ENCODE data around the gene TAF1.
"Not testable (repeated sequence)": the region's sequence is repeated elsewhere in the genome, so short reads cannot be mapped to it uniquely, and the experiment has no call there.

The TAF1 gene

DNA sequence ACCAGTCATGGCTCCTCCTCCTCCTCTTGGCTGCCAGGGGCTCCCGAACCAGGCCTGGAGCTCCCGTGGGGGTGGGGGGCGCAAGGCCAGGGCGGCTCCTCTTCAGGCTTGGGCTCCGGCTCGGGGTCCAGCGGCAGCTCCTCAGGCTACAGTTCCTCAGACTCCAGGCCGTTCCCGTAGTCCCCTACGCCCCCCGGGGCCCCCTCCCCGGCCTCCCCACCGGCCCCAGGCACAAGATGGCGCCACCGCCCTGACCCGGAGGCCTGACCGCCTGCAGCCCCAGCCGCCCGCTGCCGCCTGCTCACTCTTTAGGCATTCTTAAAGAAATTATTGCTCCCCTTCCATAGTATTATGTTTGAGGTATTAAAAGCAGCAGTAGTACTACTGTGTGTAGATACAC is 54.5 kb downstream of the TAF1 start:
- 93 to 95% methylated on average over 15 to 20 of the region's 20 CpGs for WGBS, 2 experiments
- H3K27me3 ChIP-seq (ENCODE audit: control insufficient read depth, insufficient read depth, low read length, poor library complexity, severe bottlenecking), result no peaks in the 10 kb centered on the region
- H3K4me3 ChIP-seq (ENCODE audit: insufficient read depth, low read depth, low read length), result no peak overlapping the region
- no peaks in the 10 kb centered on the region for H3K4me1 ChIP-seq (ENCODE audit: control insufficient read depth, insufficient read depth, low read length)
- H3K36me3 ChIP-seq (ENCODE audit: control insufficient read depth, insufficient read depth, low read length), result no peaks in the 10 kb centered on the region
- H3K9me3 ChIP-seq (ENCODE audit: control insufficient read depth, low read length), result no peaks in the 10 kb centered on the region
- no peak overlapping the region for H3K27ac ChIP-seq (ENCODE audit: insufficient read depth, low read depth, low read length, poor library complexity, severe bottlenecking)

DNA sequence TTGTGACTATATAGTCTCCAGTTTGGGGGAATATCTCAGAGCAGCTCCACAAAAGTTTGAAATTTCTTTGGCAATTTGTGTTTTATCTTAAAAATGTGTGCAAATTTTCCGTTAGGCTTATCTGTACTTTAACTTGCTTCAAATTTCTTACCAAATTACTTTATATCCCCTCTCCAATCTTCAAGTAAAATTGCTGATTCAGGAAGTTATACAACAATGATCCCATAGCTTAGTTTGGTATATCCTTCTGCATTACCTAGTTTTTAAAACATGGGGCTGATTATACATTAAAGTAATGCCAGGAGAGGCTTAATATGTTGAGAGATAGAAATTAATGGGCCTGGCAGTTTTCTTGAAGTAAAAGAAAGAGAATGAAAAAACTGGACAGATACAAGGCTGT is 66.6 kb downstream of the TAF1 start:
- WGBS, 2 experiments, result 86% methylated on average over 1 of the region's 1 CpG; no CpG with 5 or more reads in 1 of the 2 experiments
- H3K36me3 ChIP-seq (ENCODE audit: control insufficient read depth, insufficient read depth, low read length), result no peaks in the 10 kb centered on the region
- no peaks in the 10 kb centered on the region for H3K4me1 ChIP-seq (ENCODE audit: control insufficient read depth, insufficient read depth, low read length)
- H3K27ac ChIP-seq (ENCODE audit: insufficient read depth, low read depth, low read length, poor library complexity, severe bottlenecking), result no peak overlapping the region
- no peaks in the 10 kb centered on the region for H3K9me3 ChIP-seq (ENCODE audit: control insufficient read depth, low read length)
- no peak overlapping the region for H3K4me3 ChIP-seq (ENCODE audit: insufficient read depth, low read depth, low read length)
- no peaks in the 10 kb centered on the region for H3K27me3 ChIP-seq (ENCODE audit: control insufficient read depth, insufficient read depth, low read length, poor library complexity, severe bottlenecking)

GRCh38 chrX:71438750-71439149 is 72.6 kb downstream of the TAF1 start:
- Histone ChIP-seq H3K9me3 (ENCODE audit: control insufficient read depth, low read length) (no peaks in the 10 kb centered on the region), H3K4me3 (ENCODE audit: insufficient read depth, low read depth, low read length) (no peak overlapping the region), H3K36me3 (ENCODE audit: control insufficient read depth, insufficient read depth, low read length) (peaks cover 3% of the 10 kb centered on the region), H3K27me3 (ENCODE audit: control insufficient read depth, insufficient read depth, low read length, poor library complexity, severe bottlenecking) (no peaks in the 10 kb centered on the region), H3K4me1 (ENCODE audit: control insufficient read depth, insufficient read depth, low read length) (no peaks in the 10 kb centered on the region), H3K27ac (ENCODE audit: insufficient read depth, low read depth, low read length, poor library complexity, severe bottlenecking) (no peak overlapping the region)
- WGBS, 2 experiments, result 94 to 95% methylated on average over 6 of the region's 6 CpGs

GRCh38 chrX:71439420-71439819 is 73.3 kb downstream of the TAF1 start:
- Histone ChIP-seq H3K27ac (ENCODE audit: insufficient read depth, low read depth, low read length, poor library complexity, severe bottlenecking) (no peak overlapping the region), H3K4me1 (ENCODE audit: control insufficient read depth, insufficient read depth, low read length) (no peaks in the 10 kb centered on the region), H3K4me3 (ENCODE audit: insufficient read depth, low read depth, low read length) (no peak overlapping the region), H3K27me3 (ENCODE audit: control insufficient read depth, insufficient read depth, low read length, poor library complexity, severe bottlenecking) (no peaks in the 10 kb centered on the region), H3K36me3 (ENCODE audit: control insufficient read depth, insufficient read depth, low read length) (peaks cover 3% of the 10 kb centered on the region), H3K9me3 (ENCODE audit: control insufficient read depth, low read length) (no peaks in the 10 kb centered on the region)
- WGBS, 2 experiments, result 96 to 100% methylated on average over 3 of the region's 3 CpGs

DNA sequence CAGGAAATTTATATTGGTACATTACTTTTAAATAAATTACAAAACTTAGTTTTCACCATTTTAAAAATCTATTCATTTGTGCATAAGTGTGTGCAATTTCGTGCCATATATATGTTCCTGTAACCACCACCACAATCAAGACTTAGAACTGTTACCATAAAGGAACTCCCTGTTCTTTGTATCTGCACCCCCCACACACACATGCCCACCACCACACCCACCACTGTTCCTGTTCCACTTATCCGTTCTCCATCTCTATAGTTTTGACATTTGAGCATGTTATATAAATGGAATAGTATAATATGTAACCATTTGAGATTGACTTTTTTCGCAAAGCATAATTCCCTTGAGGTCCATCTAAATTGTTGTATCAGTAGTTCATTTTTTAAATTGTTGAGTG is 73.7 kb downstream of the TAF1 start:
- no peak overlapping the region for H3K4me3 ChIP-seq (ENCODE audit: insufficient read depth, low read depth, low read length)
- peaks cover 3% of the 10 kb centered on the region for H3K36me3 ChIP-seq (ENCODE audit: control insufficient read depth, insufficient read depth, low read length)
- no peaks in the 10 kb centered on the region for H3K27me3 ChIP-seq (ENCODE audit: control insufficient read depth, insufficient read depth, low read length, poor library complexity, severe bottlenecking)
- 96 to 100% methylated on average over 1 to 2 of the region's 3 CpGs for WGBS, 2 experiments
- H3K4me1 ChIP-seq (ENCODE audit: control insufficient read depth, insufficient read depth, low read length), result no peaks in the 10 kb centered on the region
- no peak overlapping the region for H3K27ac ChIP-seq (ENCODE audit: insufficient read depth, low read depth, low read length, poor library complexity, severe bottlenecking)
- no peaks in the 10 kb centered on the region for H3K9me3 ChIP-seq (ENCODE audit: control insufficient read depth, low read length)

DNA sequence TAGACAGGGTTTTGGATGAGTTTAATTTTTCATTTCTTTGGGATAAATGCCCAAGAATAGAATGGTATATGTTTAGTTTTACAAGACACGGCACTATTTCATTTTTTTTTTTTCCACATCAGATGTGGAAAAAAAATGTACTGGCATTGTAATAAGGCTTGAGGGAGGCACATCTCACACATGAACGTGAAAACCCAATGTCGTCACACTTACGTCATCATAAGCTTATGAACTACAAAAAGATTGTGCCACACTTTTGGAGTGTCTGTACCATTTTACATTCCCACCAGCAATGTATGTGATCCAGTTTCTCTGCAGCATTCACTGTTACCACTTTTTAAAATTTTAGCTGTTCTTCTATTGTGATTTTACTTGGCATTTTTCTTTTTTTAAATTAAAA is 74.2 kb downstream of the TAF1 start:
- no peaks in the 10 kb centered on the region for H3K4me1 ChIP-seq (ENCODE audit: control insufficient read depth, insufficient read depth, low read length)
- no peak overlapping the region for H3K27ac ChIP-seq (ENCODE audit: insufficient read depth, low read depth, low read length, poor library complexity, severe bottlenecking)
- no peaks in the 10 kb centered on the region for H3K9me3 ChIP-seq (ENCODE audit: control insufficient read depth, low read length)
- no peaks in the 10 kb centered on the region for H3K27me3 ChIP-seq (ENCODE audit: control insufficient read depth, insufficient read depth, low read length, poor library complexity, severe bottlenecking)
- H3K36me3 ChIP-seq (ENCODE audit: control insufficient read depth, insufficient read depth, low read length), result peaks cover 3% of the 10 kb centered on the region
- no peak overlapping the region for H3K4me3 ChIP-seq (ENCODE audit: insufficient read depth, low read depth, low read length)
- 85 to 100% methylated on average over 3 of the region's 4 CpGs for WGBS, 2 experiments

DNA sequence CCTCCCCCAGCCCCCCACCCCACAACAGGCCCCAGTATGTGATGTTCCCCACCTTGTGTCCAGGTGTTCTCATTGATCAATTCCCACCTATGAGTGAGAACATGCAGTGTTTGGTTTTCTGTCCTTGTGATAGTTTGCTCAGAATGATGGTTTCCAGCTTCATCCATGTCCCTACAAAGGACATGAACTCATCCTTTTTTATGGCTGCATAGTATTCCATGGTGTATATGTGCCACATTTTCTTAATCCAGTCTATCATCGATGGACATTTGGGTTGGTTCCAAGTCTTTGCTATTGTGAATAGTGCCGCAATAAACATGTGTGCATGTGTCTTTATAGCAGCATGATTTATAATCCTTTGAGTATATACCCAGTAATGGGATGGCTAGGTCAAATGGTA is 75.7 kb downstream of the TAF1 start:
- H3K36me3 ChIP-seq (ENCODE audit: control insufficient read depth, insufficient read depth, low read length); H3K4me3 ChIP-seq (ENCODE audit: insufficient read depth, low read depth, low read length); H3K27ac ChIP-seq (ENCODE audit: insufficient read depth, low read depth, low read length, poor library complexity, severe bottlenecking); H3K9me3 ChIP-seq (ENCODE audit: control insufficient read depth, low read length); H3K4me1 ChIP-seq (ENCODE audit: control insufficient read depth, insufficient read depth, low read length); H3K27me3 ChIP-seq (ENCODE audit: control insufficient read depth, insufficient read depth, low read length, poor library complexity, severe bottlenecking): not testable (repeated sequence)
- no CpG with 5 or more reads among the region's 2 CpGs for whole genome bisulfite sequencing, 2 experiments

DNA sequence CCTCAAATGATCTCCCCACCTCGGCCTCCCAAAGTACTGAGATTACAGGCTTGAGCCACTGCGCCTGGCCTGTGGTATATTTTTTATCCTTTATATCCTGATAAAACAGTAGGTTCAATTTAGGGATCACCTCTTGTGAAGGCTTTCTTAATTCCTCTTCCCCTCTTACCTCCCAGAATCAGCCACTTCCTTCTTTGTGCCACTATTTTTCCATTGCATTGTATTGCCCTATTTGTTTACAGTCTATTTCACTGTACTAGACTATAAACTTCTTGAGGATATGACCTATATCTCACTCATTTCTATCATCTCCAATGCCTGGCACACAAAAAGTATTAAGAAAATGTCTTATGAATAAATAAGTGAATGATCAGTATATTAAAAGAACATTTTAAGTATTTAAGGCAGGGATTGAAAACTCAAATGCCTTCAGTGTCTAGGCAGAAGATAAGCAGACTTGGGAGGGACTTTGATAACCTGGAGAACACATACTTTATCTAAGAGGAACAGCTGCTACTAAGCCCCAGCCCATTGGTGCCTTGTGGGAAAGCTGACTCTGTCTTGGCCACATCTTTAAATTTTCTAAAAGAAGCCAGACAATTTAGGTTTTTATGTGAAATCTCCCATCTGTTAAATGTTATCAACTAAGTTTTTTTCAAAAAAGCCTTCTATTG is 84.4 kb downstream of the TAF1 start:
- Histone ChIP-seq H3K36me3 (ENCODE audit: control insufficient read depth, insufficient read depth, low read length) (no peaks in the 10 kb centered on the region), H3K9me3 (ENCODE audit: control insufficient read depth, low read length) (no peaks in the 10 kb centered on the region), H3K27ac (ENCODE audit: insufficient read depth, low read depth, low read length, poor library complexity, severe bottlenecking) (no peak overlapping the region), H3K4me3 (ENCODE audit: insufficient read depth, low read depth, low read length) (no peak overlapping the region), H3K4me1 (ENCODE audit: control insufficient read depth, insufficient read depth, low read length) (no peaks in the 10 kb centered on the region), H3K27me3 (ENCODE audit: control insufficient read depth, insufficient read depth, low read length, poor library complexity, severe bottlenecking) (no peaks in the 10 kb centered on the region)
- 93 to 95% methylated on average over 2 of the region's 2 CpGs for WGBS, 2 experiments

- H3K4me3 ChIP-seq (ENCODE audit: insufficient read depth, low read depth, low read length); H3K9me3 ChIP-seq (ENCODE audit: control insufficient read depth, low read length); H3K4me1 ChIP-seq (ENCODE audit: control insufficient read depth, insufficient read depth, low read length); H3K27ac ChIP-seq (ENCODE audit: insufficient read depth, low read depth, low read length, poor library complexity, severe bottlenecking); H3K36me3 ChIP-seq (ENCODE audit: control insufficient read depth, insufficient read depth, low read length); H3K27me3 ChIP-seq (ENCODE audit: control insufficient read depth, insufficient read depth, low read length, poor library complexity, severe bottlenecking): not testable (repeated sequence)
- 100% methylated on average over 1 of the region's 6 CpGs; no CpG with 5 or more reads in 1 of the 2 experiments for WGBS, 2 experiments
These were observed 85.4 kb downstream of the TAF1 start for GRCh38 chrX:71451518-71451917.

GRCh38 chrX:71453056-71453455 is 86.9 kb downstream of the TAF1 start:
- Histone ChIP-seq H3K36me3 (ENCODE audit: control insufficient read depth, insufficient read depth, low read length) (no peaks in the 10 kb centered on the region), H3K27ac (ENCODE audit: insufficient read depth, low read depth, low read length, poor library complexity, severe bottlenecking) (no peak overlapping the region)
- 95 to 96% methylated on average over 4 of the region's 4 CpGs for WGBS, 2 experiments

GRCh38 chrX:71454222-71454621 is 88.1 kb downstream of the TAF1 start:
- H3K4me1 ChIP-seq (ENCODE audit: control insufficient read depth, insufficient read depth, low read length), result no peaks in the 10 kb centered on the region
- H3K9me3 ChIP-seq (ENCODE audit: control insufficient read depth, low read length), result no peaks in the 10 kb centered on the region
- H3K36me3 ChIP-seq (ENCODE audit: control insufficient read depth, insufficient read depth, low read length), result peaks cover 4% of the 10 kb centered on the region
- H3K27ac ChIP-seq (ENCODE audit: insufficient read depth, low read depth, low read length, poor library complexity, severe bottlenecking), result no peak overlapping the region
- no peaks in the 10 kb centered on the region for H3K27me3 ChIP-seq (ENCODE audit: control insufficient read depth, insufficient read depth, low read length, poor library complexity, severe bottlenecking)
- WGBS, 2 experiments, result 83 to 95% methylated on average over 2 of the region's 3 CpGs
- H3K4me3 ChIP-seq (ENCODE audit: insufficient read depth, low read depth, low read length), result no peak overlapping the region

More at GRCh38 chrX:71453056-71453455, 86.9 kb downstream of the TAF1 start:
- H3K27me3 ChIP-seq (ENCODE audit: control insufficient read depth, insufficient read depth, low read length, poor library complexity, severe bottlenecking), result no peaks in the 10 kb centered on the region
- H3K4me1 ChIP-seq (ENCODE audit: control insufficient read depth, insufficient read depth, low read length), result no peaks in the 10 kb centered on the region
- no peaks in the 10 kb centered on the region for H3K9me3 ChIP-seq (ENCODE audit: control insufficient read depth, low read length)
- H3K4me3 ChIP-seq (ENCODE audit: insufficient read depth, low read depth, low read length), result no peak overlapping the region
